ENCODE measurements around the gene TEX36.

The TEX36 gene

GRCh38 chr10:125611216-125611615, 71.7 kb downstream of the TEX36 start:
- TF ChIP-seq CTCF (IDR thresholded peaks at IDR 0.05; ENCODE audit: low read depth, low read length): no peak
- H3K27me3 ChIP-seq: peaks cover 3% of the 10 kb centered on the region; the same call in 1 of the 2 replicates
- H3K36me3 ChIP-seq: no peaks in the 10 kb centered on the region
- H3K9me3 ChIP-seq: no peaks in the 10 kb centered on the region
- H3K4me1 ChIP-seq: no peaks in the 10 kb centered on the region
- H3K4me3 ChIP-seq (ENCODE audit: low read depth, low read length): no peak overlapping the region
- DNase-seq: no peak

GRCh38 chr10:125609859-125610258, 73.1 kb downstream of the TEX36 start:
- Histone ChIP-seq H3K9me3 (no peaks in the 10 kb centered on the region), H3K36me3 (no peaks in the 10 kb centered on the region), H3K4me3 (ENCODE audit: low read depth, low read length) (no peak overlapping the region), H3K4me1 (no peaks in the 10 kb centered on the region), H3K27me3 (peaks cover 3% of the 10 kb centered on the region; the same call in 1 of the 2 replicates)
- DNase-seq: no peak
- no peak for TF ChIP-seq CTCF (IDR thresholded peaks at IDR 0.05; ENCODE audit: low read depth, low read length)

GRCh38 chr10:125608474-125608873, 74.5 kb downstream of the TEX36 start:
- H3K36me3 ChIP-seq: no peaks in the 10 kb centered on the region
- TF ChIP-seq CTCF (IDR thresholded peaks at IDR 0.05; ENCODE audit: low read depth, low read length): no peak
- peaks cover 3% of the 10 kb centered on the region; the same call in 1 of the 2 replicates for H3K27me3 ChIP-seq
- no peak overlapping the region for H3K4me3 ChIP-seq (ENCODE audit: low read depth, low read length)
- no peak for DNase-seq
- no peaks in the 10 kb centered on the region for H3K9me3 ChIP-seq
- no peaks in the 10 kb centered on the region for H3K4me1 ChIP-seq

- Histone ChIP-seq H3K27me3 (peaks cover 3% of the 10 kb centered on the region; the same call in 1 of the 2 replicates), H3K36me3 (no peaks in the 10 kb centered on the region), H3K9me3 (no peaks in the 10 kb centered on the region), H3K4me1 (no peaks in the 10 kb centered on the region), H3K4me3 (ENCODE audit: low read depth, low read length) (no peak overlapping the region)
- TF ChIP-seq CTCF (IDR thresholded peaks at IDR 0.05; ENCODE audit: low read depth, low read length): no peak
- DNase-seq: no peak
These were observed 75.2 kb downstream of the TEX36 start for GRCh38 chr10:125607689-125608290.

- no peak for TF ChIP-seq CTCF (IDR thresholded peaks at IDR 0.05; ENCODE audit: low read depth, low read length)
- DNase-seq: no peak
- Histone ChIP-seq H3K4me3 (ENCODE audit: low read depth, low read length) (no peak overlapping the region), H3K9me3 (no peaks in the 10 kb centered on the region), H3K27me3 (peaks cover 3% of the 10 kb centered on the region; the same call in 1 of the 2 replicates), H3K36me3 (no peaks in the 10 kb centered on the region), H3K4me1 (no peaks in the 10 kb centered on the region)
These were observed 76.5 kb downstream of the TEX36 start for GRCh38 chr10:125606414-125607010.
